HG02973 (cell line): ENCODE data around the gene SLC17A5.
"Not testable (repeated sequence)": the region's sequence is repeated elsewhere in the genome, so short reads cannot be mapped to it uniquely, and the experiment has no call there.

ENCODE experiments used
- ATAC-seq: cut with Tn5 transposase; IDR thresholded peaks from one replicate; pipeline ENCODE4 v1.9.1; 2021; ENCODE audit warnings: moderate library complexity; ENCODE audit not compliant: unreplicated experiment

The SLC17A5 gene

DNA sequence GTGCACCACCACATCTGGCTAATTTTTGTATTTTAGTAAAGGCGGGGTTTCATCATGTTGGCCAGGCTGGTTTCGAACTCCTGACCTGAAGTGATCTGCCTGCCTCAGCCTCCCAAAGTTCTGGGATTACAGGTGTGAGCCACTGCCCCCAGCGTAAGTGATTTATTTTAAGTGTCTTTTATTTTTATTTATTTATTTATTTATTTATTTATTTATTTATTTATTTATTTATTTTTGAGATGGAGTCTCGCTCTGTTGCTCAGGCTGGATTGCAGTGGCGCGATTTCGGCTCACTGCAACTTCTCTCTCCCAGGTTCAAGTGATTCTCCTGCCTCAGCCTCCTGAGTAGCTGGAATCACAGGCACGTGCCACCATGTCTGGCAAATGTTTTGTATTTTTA lies 30.3 kb downstream of the SLC17A5 start:
- not testable (repeated sequence) for ATAC-seq

DNA sequence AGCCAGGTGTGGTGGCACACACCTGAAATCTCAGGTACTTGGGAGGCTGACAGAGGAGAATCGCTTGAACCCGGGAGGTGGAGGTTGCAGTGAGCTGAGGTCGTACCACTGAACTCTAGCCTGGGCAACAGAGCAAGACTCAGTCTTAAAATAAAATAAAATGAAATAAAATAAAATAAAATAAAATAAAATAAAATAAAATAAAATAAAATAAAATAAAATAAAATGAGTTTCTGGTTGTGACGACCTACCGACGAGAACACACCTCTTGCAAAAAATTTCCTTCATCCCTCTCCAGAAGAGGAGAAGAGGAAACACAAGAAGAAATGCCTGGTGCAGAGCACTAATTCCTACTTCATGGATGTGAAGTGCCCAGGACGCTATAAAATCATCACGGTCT lies 35.7 kb downstream of the SLC17A5 start:
- not testable (repeated sequence) for ATAC-seq

DNA sequence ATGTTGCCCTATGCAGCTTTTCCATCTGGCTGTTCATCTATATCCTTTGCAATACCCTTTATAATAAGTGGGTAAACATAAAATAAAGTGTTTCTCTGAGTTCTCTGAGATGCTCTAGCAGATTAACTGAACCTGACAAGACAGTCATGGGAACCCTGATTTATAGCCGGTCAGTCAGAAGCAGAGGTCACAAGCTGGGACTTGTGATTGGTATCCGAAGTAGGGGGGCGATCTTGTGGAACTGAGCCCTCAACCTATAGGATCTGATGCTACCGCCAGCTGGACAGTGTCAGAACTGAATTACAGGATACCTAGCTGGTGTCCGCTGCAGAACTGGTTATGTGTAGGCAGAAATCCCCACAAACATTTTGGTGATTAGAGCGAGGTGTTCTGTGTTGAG lies 39.0 kb downstream of the SLC17A5 start:
- no peak for ATAC-seq

DNA sequence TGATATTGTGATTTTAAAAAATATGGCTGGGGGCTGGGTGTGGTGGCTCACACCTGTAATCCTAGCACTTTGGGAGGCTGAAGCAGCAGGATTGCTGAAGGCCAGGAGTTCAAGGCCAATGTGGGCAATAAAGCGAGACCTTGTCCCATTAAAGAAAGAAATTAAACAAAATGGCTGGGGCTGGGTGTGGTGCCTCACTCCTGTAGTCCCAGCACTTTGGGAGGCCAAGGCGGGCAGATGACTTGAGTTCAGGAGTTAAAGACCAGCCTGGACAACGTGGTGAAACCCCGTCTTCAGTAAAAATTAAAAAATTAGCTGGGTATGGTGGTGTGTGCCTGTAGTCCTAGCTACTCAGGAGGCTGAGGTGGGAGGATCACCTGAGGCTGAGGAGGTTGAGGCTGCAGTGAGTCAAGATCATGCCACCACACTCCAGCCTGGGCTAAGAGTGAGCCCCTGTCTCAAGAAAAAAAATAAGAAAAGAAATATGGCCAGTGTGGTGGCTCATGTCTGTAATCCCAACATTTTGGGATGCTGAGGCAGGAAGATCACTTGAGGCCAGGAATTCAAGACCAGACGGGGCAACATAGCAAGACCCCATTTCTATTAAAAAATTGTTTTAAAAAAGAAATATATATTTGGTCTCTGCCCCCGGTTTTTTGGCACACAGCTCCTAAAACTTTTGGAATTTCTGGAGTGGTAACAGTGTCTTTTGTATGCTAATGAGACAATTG lies 39.8 kb downstream of the SLC17A5 start:
- no peak for ATAC-seq

DNA sequence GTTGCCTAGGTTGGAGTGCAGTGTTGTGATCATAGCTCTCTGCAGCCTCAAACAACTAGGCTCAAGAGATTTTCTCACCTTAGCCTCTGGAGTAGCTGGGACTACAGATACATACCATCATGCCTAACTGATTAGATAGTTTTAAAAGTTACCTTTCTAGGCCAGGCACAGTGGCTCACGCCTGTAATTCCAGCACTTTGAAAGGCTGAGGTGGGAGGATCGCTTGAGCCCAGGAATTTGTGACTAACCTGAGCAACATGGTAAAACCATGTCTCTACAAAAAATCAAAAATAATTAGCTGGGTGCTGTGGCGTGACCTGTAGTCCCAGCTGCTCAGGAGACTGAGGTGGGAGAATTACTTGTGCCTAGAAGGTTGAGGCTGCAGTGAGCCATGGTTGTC lies 41.2 kb downstream of the SLC17A5 start:
- ATAC-seq: no peak

DNA sequence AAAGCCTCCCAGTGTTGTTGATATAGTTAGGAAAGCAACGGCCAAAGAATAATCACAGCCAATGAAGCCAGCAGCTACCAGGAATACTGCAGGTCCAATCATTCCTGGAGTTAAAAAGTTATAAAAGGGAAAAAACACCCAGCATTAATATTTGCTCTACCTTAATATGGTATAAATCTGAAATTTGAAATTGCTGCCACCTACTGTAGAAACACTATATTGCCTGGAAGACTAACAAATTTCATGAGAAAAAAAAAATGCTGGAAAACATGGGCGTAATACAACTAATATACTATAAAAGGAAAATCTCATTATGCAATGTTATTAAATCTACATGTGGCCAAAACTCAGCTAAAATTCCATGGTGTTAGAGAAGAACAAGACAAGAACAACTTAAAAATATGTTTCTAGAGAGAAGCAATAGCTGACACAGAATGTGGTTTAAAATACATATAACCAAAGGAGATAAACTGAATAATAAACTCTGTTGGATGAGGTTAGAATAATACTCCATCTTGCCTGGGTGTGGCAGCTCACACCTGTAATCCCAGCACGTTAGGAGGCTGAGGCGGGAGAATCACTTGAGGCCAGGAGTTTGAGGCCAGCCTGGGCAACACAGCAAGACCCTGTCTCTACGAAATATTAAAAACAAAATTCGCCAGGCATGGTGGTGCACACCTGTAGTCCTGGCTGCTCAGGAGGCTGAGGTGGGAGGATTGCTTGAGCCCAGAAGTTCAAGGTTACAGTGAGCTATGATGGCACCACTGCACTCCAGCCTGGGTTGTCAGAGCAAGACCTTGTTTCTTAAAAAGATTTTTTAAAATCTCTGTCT lies 43.1 kb downstream of the SLC17A5 start:
- no peak for ATAC-seq

DNA sequence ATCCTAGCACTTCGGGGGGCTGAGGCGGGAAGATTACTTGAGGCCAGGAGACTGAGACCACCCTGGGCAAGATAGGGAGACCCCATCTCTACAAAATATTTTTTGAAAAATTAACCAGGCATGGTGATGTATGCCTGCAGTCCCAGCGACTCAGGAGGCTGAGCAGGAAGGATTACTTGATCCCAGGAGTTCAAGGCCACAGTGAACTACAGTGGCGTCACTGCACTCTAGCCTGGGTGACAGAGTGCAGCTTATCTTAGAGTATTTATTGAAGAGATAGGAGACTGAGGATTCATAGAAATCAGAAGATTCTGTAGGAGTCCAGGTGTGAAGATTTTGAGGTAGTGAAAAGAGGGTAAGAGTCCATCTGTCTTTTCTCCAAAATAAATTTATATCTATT lies 45.0 kb downstream of the SLC17A5 start:
- ATAC-seq: no peak

DNA sequence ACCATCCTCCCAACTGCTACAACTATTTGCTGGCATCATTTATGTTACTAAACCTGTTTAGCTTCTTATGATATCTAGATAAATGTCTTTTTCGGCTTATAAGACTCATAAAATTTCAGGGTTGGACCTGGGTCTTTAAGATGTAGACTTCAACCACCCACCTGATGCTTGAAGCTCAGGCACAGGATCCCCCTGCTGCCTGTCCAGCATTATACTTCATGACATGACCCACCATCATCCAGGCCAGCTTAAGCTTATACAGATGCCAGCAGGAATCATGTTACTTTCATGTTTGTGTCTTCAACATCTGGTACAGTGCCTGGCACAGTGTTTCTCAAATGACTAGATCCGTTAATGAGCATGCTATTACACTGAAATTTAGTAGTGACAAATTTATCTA lies 47.4 kb downstream of the SLC17A5 start:
- no peak for ATAC-seq

DNA sequence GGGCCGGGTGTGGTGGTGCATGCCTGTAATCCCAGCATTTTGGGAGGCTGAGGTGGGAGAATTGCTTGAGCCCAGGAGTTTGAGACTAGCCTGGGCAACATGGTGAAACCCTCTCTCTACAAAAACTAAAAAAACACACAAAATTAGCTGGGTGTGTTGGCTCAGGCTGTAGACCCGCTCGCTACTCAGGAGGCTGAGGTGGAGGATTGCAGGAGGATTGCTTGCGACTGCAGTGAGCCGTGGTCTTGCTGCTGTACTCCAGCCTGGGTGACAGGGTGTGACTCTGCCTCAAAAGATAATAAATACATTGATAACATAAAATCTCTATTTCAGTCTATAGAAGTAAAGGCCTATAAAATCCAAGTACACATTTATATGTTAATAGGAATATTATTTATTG lies 49.3 kb downstream of the SLC17A5 start:
- ATAC-seq: no peak

DNA sequence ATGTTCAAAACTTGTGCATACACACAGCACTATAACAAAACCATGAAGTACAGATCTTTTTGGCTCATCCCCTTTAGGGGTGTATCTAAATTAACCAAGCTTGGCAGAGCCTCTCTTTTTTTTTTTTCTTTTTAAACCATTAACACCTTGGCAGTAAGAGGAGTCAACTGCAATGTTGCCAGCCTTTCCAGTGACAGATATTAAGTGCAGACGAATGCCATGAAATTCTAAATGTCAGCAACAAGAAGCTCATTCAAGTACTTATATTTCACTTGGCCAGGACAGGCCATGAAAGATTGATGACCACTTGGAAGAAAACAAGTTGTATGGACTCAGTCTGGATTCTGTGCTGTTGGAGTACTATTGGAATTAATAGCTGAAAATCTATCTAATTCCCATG lies 49.8 kb downstream of the SLC17A5 start:
- no peak for ATAC-seq

DNA sequence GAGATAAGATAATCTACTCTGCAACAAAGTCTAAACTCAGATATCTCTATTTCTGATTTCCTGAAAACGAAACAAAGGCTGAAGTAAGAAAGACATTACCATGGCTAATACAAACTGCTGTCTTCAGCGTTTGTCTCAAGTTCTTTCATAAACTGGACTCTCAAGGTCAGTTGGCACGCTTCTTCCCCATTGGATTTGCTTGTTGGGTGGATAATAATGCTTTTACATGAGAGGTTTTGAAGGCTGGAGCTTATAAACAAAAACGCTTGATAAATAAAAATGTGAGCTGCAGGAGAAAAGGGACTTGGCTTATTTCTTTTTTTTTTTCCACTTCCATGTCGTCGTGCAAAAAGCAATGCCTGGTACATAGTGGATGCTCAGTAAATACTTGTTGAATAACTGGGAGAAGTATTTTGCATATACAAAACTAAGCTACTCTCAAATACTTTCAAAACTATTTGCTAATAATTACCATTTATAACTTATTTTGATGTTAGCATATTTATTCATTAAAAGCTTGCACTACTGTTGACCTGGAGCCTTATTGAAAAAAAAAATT lies 67.3 kb downstream of the SLC17A5 start:
- ATAC-seq: peak; percentile 5

DNA sequence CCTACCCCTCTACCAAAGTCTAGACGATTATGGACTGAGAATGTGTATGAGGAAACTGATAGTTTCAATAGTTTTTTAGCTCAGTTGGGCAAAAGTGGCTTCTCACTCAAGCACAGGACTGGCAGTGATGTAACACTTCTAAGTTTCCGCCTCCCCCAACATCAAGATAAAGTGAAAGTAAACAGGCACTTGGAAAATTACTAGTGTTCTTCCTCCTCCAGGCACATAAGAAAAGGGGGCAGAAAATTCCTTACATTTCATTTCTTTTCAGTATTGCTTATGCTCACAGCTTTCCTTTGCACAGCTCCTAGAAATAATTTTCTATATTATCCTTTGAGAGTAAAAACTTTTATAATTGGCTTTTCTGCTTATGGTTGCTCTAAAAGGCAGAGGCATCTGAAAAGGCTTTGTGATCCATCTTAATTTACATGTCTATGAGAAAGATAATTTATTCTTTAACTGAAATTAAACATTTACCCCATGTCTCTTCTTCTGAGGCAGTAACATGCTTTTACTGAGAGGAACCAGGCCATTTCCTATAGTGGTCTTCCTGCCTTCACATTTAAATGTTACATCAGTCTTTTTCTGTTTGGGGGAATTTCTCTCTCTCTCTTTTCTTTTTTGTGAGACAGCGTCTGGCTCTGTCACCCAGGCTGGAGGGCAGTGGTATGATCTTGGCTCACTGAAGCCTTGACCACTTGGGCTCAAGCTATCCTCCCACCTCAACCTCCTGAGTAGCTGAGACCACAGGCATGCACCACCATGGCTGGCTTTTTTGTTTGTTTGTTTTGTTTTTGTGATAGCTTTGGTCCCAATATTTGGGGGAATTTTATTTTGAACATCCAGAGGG lies 68.0 kb downstream of the SLC17A5 start:
- peak; percentile 83 for ATAC-seq

DNA sequence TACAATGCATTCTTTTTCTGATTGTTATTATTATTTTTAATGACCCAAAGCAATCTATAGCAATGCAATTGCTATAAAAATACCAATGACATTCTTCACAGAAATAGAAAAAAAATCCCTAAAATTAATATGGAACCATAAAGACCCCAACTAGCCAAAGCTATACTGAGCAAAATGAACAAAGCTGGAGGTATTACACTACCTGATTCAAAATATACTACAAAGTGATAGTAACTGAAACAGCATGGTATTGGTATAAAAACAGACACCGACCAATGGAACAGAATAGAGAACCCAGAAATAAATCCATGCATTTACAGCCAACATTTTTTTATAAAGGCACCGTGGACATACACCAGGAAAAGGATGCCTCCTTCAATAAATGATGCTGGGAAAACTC lies 72.5 kb downstream of the SLC17A5 start:
- no peak for ATAC-seq

DNA sequence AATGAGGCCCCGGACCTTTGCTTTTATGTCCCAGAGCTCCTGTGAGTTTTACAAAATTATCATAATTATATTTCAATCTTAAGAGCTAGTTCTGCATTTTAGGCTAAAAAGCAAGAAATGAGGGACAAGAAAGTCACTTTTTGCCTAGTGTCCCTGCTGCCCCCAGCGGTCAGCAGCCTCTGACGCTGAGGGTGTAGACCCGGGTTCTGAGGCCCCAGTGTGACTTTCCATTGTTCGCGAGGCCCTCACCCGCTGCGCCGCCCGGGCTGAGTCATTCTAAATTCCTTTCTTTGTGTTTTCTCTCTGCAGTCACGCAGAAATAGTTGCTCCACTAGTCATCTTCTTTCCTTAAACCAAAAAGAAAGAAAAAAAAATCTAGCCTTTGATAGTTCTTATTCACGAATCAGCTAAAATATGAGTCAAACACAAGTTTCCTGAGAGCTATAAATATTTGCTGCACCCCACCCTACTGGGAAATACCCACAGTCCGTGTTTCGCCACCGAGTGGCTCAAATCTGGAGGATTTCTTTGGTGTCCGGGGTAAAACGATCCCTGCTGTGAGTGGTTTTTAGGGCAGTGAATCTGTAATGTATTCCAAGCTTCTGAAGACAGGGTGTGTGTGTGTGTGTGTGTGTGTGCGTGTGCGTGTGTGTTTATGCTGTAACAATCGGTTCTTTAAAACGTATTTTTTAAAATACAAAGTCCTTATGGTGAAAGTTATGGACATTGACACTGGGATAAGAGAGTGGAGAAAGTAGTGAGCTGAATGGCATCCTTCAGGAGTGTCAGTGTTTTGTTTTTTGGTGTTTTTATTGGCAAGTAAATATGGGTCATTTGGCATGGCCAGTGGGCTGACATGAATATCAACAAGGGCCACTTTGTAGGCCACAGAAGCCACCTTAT lies 73.3 kb downstream of the SLC17A5 start:
- ATAC-seq: peak; percentile 77

DNA sequence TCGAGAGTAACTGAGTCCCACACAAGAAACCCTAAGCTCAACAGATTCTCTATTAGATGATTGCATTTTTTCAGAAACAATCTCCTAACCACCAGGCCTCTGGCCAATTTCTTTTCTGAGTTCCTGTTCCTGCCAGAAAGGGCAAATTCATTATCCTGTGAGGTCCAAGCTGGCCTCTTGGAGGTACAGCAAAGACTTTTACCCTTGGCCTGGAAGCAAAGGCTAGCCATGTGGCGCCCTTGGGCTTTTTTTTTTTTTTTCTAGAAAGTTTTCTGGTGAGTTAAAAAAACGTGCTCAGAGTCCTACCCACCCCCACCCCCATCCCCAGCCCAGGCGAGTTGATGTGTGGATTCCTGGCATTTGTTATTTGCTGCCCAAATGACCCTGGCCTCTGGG lies 73.9 kb downstream of the SLC17A5 start:
- no peak for ATAC-seq

DNA sequence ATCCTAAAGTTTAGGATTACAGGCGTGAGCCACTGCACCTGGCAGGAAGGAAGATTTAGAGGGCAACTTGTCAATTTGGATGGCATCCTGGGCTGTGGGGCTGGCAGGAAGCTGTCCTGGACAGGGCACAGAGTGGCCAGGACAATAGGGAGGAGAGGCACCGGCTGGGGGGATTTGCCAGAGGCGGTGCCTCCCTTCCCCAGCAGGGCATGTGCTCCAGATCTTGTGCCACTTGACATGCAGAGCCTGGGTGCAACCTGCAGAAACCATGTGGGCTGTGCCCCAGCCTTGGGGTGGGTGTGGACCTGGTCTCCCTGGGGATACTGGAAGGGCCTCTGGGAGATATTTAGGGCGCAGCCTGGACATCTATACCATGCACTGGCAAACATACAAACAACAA lies 74.4 kb downstream of the SLC17A5 start:
- no peak for ATAC-seq

DNA sequence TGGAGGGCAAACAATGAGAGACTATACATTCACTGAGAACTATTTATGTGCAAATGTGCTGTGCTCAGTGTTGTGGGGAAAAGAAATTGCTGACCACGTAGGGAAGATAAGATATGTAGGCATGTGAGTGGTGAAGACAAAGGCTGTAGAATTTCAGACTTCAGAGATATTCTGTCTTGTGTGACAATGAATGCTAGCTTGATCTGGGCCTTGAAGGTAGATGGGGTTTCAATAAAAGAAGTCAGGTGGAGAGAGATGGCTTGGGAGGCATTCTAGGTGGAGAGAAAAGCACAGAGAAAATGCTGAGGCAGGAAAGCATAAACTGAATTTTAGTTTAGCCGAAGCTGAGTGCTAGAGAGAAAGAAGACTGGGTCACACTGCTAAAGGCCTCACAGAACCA lies 76.1 kb downstream of the SLC17A5 start:
- ATAC-seq: no peak

DNA sequence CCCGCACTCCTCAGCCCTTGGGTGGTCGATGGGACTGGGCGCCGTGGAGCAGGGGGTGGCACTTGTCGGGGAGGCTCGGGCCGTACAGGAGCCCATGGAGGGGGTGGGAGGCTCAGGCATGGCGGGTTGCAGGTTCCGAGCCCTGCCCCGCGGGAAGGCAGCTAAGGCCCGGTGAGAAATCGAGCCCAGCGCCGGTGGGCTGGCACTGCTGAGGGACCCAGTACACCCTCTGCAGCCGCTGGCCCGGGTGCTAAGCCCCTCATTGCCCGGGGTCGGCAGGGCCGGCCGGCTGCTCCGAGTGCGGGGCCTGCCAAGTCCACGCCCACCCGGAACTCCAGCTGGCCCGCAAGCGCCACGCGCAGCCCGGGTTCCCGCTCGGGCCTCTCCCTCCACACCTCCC lies 81.3 kb downstream of the SLC17A5 start:
- ATAC-seq: not testable (repeated sequence)

DNA sequence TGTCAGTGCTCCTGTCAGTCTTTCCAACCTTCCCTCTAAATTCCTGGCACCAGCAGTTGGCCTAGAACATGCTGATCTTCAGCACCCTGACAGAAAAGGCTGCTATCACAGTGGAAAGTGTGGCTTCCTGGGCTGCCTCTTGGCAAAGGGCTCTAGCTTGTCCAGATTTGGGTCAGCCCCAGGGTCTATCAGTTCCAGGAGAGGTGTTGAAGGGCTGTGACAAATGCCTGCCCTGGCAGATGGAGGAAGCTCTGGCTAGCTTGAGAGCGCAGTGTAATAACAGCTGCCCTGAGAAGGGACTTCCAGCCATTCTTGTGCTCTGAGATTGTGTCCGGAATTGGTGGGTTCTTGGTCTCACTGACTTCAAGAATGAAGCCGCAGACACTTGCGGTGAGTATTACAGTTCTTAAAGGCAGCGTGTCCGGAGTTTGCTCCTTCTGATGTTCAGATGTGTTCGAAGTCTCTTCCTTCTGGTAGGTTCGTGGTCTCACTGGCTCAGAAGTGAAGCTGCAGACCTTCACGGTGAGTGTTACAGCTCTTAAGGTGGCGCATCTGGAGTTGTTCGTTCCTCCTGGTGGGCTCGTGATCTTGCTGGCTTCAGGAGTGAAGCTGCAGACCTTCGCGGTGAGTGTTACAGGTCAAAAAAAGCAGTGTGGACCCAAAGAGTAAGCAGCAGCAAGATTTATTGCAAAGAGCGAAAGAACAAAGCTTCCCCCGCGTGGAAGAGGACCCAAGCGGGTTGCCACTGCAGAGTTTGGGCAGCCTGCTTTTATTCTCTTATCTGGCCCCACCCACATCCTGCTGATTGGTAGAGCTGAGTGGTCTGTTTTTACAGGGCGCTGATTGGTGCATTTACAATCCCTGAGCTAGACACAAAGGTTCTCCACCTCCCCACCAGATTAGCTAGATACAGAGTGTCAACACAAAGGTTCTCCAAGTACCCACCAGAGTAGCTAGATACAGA lies 82.3 kb downstream of the SLC17A5 start:
- not testable (repeated sequence) for ATAC-seq
